HG03060 (cell line): ENCODE measurements around the gene LITAF.

ENCODE experiments used
- ATAC-seq: cut with Tn5 transposase; IDR thresholded peaks from one replicate; pipeline ENCODE4 v1.9.1; 2021; ENCODE audit warnings: low read depth, moderate number of reproducible peaks; ENCODE audit not compliant: unreplicated experiment

The LITAF gene

GRCh38 chr16:11500700-11501346 lies 85.9 kb downstream of the LITAF start:
- no peak for ATAC-seq

- ATAC-seq = no peak
Observed at GRCh38 chr16:11499295-11500089, 87.2 kb downstream of the LITAF start.

- no peak for ATAC-seq
Observed at GRCh38 chr16:11498683-11499082, 88.0 kb downstream of the LITAF start.

- ATAC-seq = no peak
Observed at GRCh38 chr16:11497851-11498289, 88.8 kb downstream of the LITAF start.
